GM12878 (cell line): ENCODE data around the gene NFATC1. TPM values are rescaled to one million over a fixed set of nuclear protein-coding genes. Genes with fewer than 3 reads are reported as not detected.

ENCODE experiments used
- ATAC-seq: fragments of 200-7000 bp; cut with Tn5 transposase; 3 replicates; pipeline ENCODE4 v1.9.1; 2020; ENCODE audit warnings: mild to moderate bottlenecking, moderate library complexity
- BruUV-seq: library from RNA; stranded (reverse); fragments of 400-500 nt; replicated peaks from 2 replicates; lab custom pipeline; 2021; lab: Mats Ljungman, UMichigan
- CTCF ChIA-PET: fragments of 300-600 bp; sonication (Branson Sonifier 250); formaldehyde crosslinking; extraction: SDS; loops from one replicate; lab custom pipeline; 2021; ENCODE audit warnings: inconsistent platforms; lab: Yijun Ruan, JAX
- POLR2A ChIA-PET: fragments of 350-600 bp; formaldehyde crosslinking; extraction: SDS; loops from one replicate; lab custom pipeline; 2021; ENCODE audit warnings: inconsistent platforms; lab: Charles Lee
- RAD21 ChIA-PET: fragments of 300-600 bp; sonication (Branson Sonifier 250); formaldehyde crosslinking; loops from one replicate; lab custom pipeline; 2023; ENCODE audit warnings: antibody characterized with exemption; ENCODE audit not compliant: unreplicated experiment; lab: Charles Lee
- SMC1A ChIA-PET: fragments of 300-600 bp; sonication (Branson Sonifier 250); formaldehyde crosslinking; loops from one replicate; lab custom pipeline; 2023; ENCODE audit not compliant: unreplicated experiment, uncharacterized antibody; lab: Charles Lee
- DNase-seq: peaks from one replicate; pipeline ENCODE4 v3.0.0-alpha.2; 2011; ENCODE audit warnings: low read depth, low spot score
- FAIRE-seq: peaks from 3 replicates; lab custom pipeline; 2011; peaks lifted over from hg19 to GRCh38; lab: Jason Lieb, UNC
- H2AFZ ChIP-seq: 2 replicates; pipeline ENCODE4 v1.6.0; 2011; ENCODE audit warnings: low read depth, low read length, control low read depth; ENCODE audit not compliant: control insufficient read depth
- H3K27ac ChIP-seq: 2 replicates; pipeline ENCODE4 v1.5.1; 2011; ENCODE audit warnings: control low read depth; ENCODE audit not compliant: control insufficient read depth, insufficient read depth
- H3K27me3 ChIP-seq, 2 experiments: replicated peaks in 1 of 2; 2 replicates each; pipeline versions ENCODE4 v1.6.0 to v1.6.1; 2011; ENCODE audit warnings: low read length in 1 of 2; ENCODE audit not compliant: control insufficient read depth in 2 of 2, insufficient read depth in 2 of 2
- H3K36me3 ChIP-seq, 2 experiments: 2 replicates each; pipeline ENCODE4 v1.5.1; 2011; ENCODE audit warnings: low read length in 1 of 2; ENCODE audit not compliant: control insufficient read depth in 2 of 2, insufficient read depth in 2 of 2
- H3K4me1 ChIP-seq: 2 replicates; pipeline ENCODE4 v1.6.1; 2011; ENCODE audit warnings: mild to moderate bottlenecking, low read length, moderate library complexity, mixed read lengths; ENCODE audit not compliant: control insufficient read depth, insufficient read depth
- H3K4me2 ChIP-seq: 2 replicates; pipeline ENCODE4 v1.6.0; 2011; ENCODE audit warnings: control low read depth; ENCODE audit not compliant: control insufficient read depth, insufficient read depth
- H3K4me3 ChIP-seq: fragments of 200-600 bp; sonication (generic); 2 replicates; pipeline ENCODE4 v1.5.1; 2016
- H3K79me2 ChIP-seq: 2 replicates; pipeline ENCODE4 v1.6.0; 2011; ENCODE audit warnings: low read length; ENCODE audit not compliant: control insufficient read depth, insufficient read depth
- H3K9ac ChIP-seq: 2 replicates; pipeline ENCODE4 v1.8.0; 2011; ENCODE audit warnings: low read length, control low read depth, mixed read lengths; ENCODE audit not compliant: control insufficient read depth, insufficient read depth
- H3K9me3 ChIP-seq: replicated peaks from 3 replicates; pipeline ENCODE4 v1.5.1; 2011; ENCODE audit warnings: mild to moderate bottlenecking, low read length; ENCODE audit not compliant: control insufficient read depth, insufficient read depth
- H4K20me1 ChIP-seq: 2 replicates; pipeline ENCODE4 v1.6.0; 2011; ENCODE audit not compliant: control insufficient read depth, insufficient read depth
- WGBS: methylation state at CpG from one replicate; pipeline ENCODE4 v1.1.6; 2016; ENCODE audit warnings: low lambda C conversion rate; ENCODE audit not compliant: insufficient replicate concordance, insufficient coverage; ENCODE audit errors: missing lambda C conversion rate; 5-methylcytosine and 5-hydroxymethylcytosine counted together
- in situ Hi-C: fragments of 300-500 bp; cut with MboI; formaldehyde crosslinking; loops from 9 replicates; pipeline ENCODE4 v1.14.3; 2018; ENCODE audit warnings: mixed read lengths
- intact Hi-C: fragments of 100-400 bp; cut with micrococcal nuclease; formaldehyde crosslinking; loops from one replicate; pipeline ENCODE4 v1.14.2; 2022; ENCODE audit not compliant: unreplicated experiment
- polyA plus RNA-seq, 11 experiments: library from polyadenylated mRNA; depleted of rRNA in 4 of 11; unstranded in 6 of 11; stranded (reverse) in 5 of 11; fragments of >200 nt; fragmentation: Nextera tagmentation in 4 of 11; fragmentation: Illumina TruSeq in 1 of 11; extraction: Ambion mirVana in 4 of 11; extraction: Trizol in 1 of 11; gene quantifications; 1 replicate in 1 of 11; 2 replicates in 10 of 11; pipeline versions ENCODE4 v1.2.1 to v1.2.3, GENCODE V29; 2011 to 2016; ENCODE audit warnings: inconsistent platforms in 2 of 11, missing spikeins in 2 of 11, low read depth in 1 of 11
- total RNA-seq, 4 experiments: library from RNA; depleted of rRNA in 3 of 4; stranded (reverse); fragments of >200 nt in 3 of 4; fragmentation: Illumina TruSeq in 1 of 4; extraction: Trizol in 1 of 4; gene quantifications; 2 replicates each; pipeline versions ENCODE4 v1.2.1 to v1.2.3, GENCODE V29; 2013 to 2021
- TF ChIP-seq, protein P1 (sequence below): fragments of 450-650 bp; IDR thresholded peaks from 2 replicates; pipeline ENCODE4 v1.6.1; 2017; ENCODE audit warnings: mild to moderate bottlenecking
- TF ChIP-seq, protein P2 (sequence below): fragments of 450-650 bp; IDR thresholded peaks from 2 replicates; pipeline ENCODE4 v1.6.1; 2017; ENCODE audit warnings: mild to moderate bottlenecking, moderate library complexity

NFATC1 gene
- total and polyA plus RNA-seq, 10 of the 15 experiments (the other 5 are each of a cell fraction or from before 2014, with no cell fraction given), result 0.84 to 20.8 (median 5.1) TPM

DNA sequence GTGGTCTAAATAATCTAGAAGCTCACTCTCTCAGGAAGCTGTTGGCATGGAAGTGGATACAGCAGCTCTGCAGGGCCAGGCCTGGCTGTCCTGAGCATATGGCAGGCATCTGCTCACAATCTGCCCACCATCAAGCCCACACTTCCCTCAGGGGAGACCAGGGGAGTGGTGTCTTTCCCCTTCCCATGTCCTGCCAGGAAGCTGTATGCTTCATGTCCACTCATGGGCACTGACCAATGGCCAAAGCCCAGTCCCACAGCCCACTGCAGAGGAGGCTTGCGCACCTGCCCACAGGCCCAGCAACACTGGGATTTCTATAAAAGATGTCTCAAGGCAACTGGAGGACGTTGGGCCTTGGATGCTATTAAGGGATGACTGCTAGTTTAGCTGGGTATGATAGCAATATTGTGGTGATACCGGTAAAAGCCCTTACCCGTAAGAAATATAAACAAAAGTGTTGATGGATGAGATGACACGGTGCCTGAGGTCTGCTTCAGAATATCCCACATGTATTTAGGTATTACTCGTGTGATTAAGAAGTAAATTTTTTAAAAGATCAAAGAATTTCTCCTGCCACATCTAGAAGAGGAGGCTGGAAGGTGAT lies 177.2 kb downstream of the NFATC1 start:
- WGBS, result 47% methylated on average over 6 of the region's 6 CpGs
- Histone ChIP-seq H3K4me1 (no peaks in the 10 kb centered on the region), H3K27ac (no peak overlapping the region), H2AFZ (no peak overlapping the region), H3K4me3 (no peak overlapping the region), H4K20me1 (no peaks in the 10 kb centered on the region), H3K9me3 (peaks cover 4% of the 10 kb centered on the region; the same call in 1 of the 3 replicates), H3K36me3 (no peaks in the 10 kb centered on the region), H3K79me2 (no peaks in the 10 kb centered on the region), H3K27me3 (no peaks in the 10 kb centered on the region), H3K4me2 (no peak overlapping the region), H3K9ac (no peak overlapping the region)
- in situ Hi-C loops, result no loop called here
- ChIA-PET POLR2A (no interaction called here), RAD21 (no interaction called here), SMC1A (no interaction called here), CTCF (no interaction called here)
- intact Hi-C loops, result no loop called here
- ATAC-seq, result no peak
- TF ChIP-seq, protein P1, sequence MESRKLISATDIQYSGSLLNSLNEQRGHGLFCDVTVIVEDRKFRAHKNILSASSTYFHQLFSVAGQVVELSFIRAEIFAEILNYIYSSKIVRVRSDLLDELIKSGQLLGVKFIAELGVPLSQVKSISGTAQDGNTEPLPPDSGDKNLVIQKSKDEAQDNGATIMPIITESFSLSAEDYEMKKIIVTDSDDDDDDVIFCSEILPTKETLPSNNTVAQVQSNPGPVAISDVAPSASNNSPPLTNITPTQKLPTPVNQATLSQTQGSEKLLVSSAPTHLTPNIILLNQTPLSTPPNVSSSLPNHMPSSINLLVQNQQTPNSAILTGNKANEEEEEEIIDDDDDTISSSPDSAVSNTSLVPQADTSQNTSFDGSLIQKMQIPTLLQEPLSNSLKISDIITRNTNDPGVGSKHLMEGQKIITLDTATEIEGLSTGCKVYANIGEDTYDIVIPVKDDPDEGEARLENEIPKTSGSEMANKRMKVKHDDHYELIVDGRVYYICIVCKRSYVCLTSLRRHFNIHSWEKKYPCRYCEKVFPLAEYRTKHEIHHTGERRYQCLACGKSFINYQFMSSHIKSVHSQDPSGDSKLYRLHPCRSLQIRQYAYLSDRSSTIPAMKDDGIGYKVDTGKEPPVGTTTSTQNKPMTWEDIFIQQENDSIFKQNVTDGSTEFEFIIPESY, result no peak
- TF ChIP-seq, protein P2, sequence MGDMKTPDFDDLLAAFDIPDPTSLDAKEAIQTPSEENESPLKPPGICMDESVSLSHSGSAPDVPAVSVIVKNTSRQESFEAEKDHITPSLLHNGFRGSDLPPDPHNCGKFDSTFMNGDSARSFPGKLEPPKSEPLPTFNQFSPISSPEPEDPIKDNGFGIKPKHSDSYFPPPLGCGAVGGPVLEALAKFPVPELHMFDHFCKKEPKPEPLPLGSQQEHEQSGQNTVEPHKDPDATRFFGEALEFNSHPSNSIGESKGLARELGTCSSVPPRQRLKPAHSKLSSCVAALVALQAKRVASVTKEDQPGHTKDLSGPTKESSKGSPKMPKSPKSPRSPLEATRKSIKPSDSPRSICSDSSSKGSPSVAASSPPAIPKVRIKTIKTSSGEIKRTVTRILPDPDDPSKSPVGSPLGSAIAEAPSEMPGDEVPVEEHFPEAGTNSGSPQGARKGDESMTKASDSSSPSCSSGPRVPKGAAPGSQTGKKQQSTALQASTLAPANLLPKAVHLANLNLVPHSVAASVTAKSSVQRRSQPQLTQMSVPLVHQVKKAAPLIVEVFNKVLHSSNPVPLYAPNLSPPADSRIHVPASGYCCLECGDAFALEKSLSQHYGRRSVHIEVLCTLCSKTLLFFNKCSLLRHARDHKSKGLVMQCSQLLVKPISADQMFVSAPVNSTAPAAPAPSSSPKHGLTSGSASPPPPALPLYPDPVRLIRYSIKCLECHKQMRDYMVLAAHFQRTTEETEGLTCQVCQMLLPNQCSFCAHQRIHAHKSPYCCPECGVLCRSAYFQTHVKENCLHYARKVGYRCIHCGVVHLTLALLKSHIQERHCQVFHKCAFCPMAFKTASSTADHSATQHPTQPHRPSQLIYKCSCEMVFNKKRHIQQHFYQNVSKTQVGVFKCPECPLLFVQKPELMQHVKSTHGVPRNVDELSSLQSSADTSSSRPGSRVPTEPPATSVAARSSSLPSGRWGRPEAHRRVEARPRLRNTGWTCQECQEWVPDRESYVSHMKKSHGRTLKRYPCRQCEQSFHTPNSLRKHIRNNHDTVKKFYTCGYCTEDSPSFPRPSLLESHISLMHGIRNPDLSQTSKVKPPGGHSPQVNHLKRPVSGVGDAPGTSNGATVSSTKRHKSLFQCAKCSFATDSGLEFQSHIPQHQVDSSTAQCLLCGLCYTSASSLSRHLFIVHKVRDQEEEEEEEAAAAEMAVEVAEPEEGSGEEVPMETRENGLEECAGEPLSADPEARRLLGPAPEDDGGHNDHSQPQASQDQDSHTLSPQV, result no peak
- BruUV-seq, result no TSS peak
- no peak for DNase-seq
- FAIRE-seq, result no peak
